Osteoblast (primary cell): ENCODE data around the gene JAGN1. TPM values are rescaled to one million over a fixed set of nuclear protein-coding genes. Genes with fewer than 3 reads are reported as not detected.

Experiments
- DNase-seq: peaks from one replicate; pipeline ENCODE4 v3.0.0; 2011; ENCODE audit warnings: low spot score, mixed read lengths; ENCODE audit not compliant: insufficient read length; ENCODE audit errors: missing footprints
- H2AFZ ChIP-seq: 2 replicates; pipeline ENCODE4 v1.6.0; 2011; ENCODE audit warnings: mild to moderate bottlenecking, low read length
- H3K27ac ChIP-seq: 2 replicates; pipeline ENCODE4 v1.5.1; 2011; ENCODE audit warnings: mild to moderate bottlenecking, low read depth, low read length, moderate library complexity
- H3K27me3 ChIP-seq: 2 replicates; pipeline ENCODE4 v1.6.0; 2012; ENCODE audit warnings: mild to moderate bottlenecking, control low read depth, inconsistent platforms, low read length, moderate library complexity; ENCODE audit not compliant: insufficient read depth
- H3K36me3 ChIP-seq: 2 replicates; pipeline ENCODE4 v1.5.1; 2011; ENCODE audit warnings: mild to moderate bottlenecking, low read length, control low read depth, moderate library complexity; ENCODE audit not compliant: insufficient read depth
- H3K4me1 ChIP-seq: 2 replicates; pipeline ENCODE4 v1.5.1; 2011; ENCODE audit warnings: mild to moderate bottlenecking, low read length, control low read depth, moderate library complexity; ENCODE audit not compliant: insufficient read depth
- H3K4me2 ChIP-seq: 2 replicates; pipeline ENCODE4 v1.6.0; 2011; ENCODE audit warnings: mild to moderate bottlenecking, low read length; ENCODE audit not compliant: insufficient read depth
- H3K4me3 ChIP-seq: fragments of 200-600 bp; sonication (generic); 3 replicates; pipeline ENCODE4 v1.5.1; 2012; ENCODE audit warnings: mild to moderate bottlenecking, low read length, inconsistent platforms; ENCODE audit not compliant: insufficient read depth
- H3K79me2 ChIP-seq: 2 replicates; pipeline ENCODE4 v1.6.0; 2012; ENCODE audit warnings: mild to moderate bottlenecking, low read length, control low read depth, inconsistent platforms; ENCODE audit not compliant: insufficient read depth
- H3K9me3 ChIP-seq: 2 replicates; pipeline ENCODE4 v1.5.1; 2011; ENCODE audit warnings: low read depth, low read length, control low read depth
- H4K20me1 ChIP-seq: 2 replicates; pipeline ENCODE4 v1.6.0; 2012; ENCODE audit warnings: mild to moderate bottlenecking, low read length, control low read depth; ENCODE audit not compliant: insufficient read depth
- total RNA-seq: library from RNA; depleted of rRNA; stranded (reverse); fragments of >200 nt; gene quantifications from 2 replicates; pipeline ENCODE4 v1.2.3, GENCODE V29; 2012
- TF ChIP-seq, protein P1 (sequence below): IDR thresholded peaks from 2 replicates; pipeline ENCODE4 v1.5.1; 2011; ENCODE audit warnings: mild to moderate bottlenecking, low read depth, low read length, moderate library complexity; ENCODE audit errors: extremely low read depth

The JAGN1 gene
- total RNA-seq, 1 donor = 26.1 TPM

DNA sequence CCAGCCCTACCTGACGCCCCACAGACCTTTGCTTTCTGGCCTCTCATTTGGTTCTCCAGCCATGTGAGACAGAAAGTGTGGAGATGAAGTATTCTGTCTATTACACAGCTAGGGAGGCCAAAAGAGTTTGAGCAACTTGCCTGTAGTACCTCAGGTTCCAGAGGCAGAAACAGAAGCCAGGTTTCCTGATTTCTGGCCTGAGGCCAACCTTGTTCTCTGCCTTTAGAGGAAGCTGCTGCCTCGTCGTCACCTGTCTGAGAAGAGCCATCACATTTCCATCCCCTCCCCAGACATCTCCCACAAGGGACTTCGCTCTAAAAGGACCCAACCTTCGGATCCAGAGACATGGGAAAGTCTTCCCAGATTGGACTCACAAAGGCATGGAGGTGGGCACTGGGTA lies 16.1 kb downstream of the JAGN1 start:
- no peaks in the 10 kb centered on the region for H3K27me3 ChIP-seq
- H3K4me2 ChIP-seq = no peak overlapping the region
- TF ChIP-seq, protein P1, sequence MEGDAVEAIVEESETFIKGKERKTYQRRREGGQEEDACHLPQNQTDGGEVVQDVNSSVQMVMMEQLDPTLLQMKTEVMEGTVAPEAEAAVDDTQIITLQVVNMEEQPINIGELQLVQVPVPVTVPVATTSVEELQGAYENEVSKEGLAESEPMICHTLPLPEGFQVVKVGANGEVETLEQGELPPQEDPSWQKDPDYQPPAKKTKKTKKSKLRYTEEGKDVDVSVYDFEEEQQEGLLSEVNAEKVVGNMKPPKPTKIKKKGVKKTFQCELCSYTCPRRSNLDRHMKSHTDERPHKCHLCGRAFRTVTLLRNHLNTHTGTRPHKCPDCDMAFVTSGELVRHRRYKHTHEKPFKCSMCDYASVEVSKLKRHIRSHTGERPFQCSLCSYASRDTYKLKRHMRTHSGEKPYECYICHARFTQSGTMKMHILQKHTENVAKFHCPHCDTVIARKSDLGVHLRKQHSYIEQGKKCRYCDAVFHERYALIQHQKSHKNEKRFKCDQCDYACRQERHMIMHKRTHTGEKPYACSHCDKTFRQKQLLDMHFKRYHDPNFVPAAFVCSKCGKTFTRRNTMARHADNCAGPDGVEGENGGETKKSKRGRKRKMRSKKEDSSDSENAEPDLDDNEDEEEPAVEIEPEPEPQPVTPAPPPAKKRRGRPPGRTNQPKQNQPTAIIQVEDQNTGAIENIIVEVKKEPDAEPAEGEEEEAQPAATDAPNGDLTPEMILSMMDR = no peak
- H4K20me1 ChIP-seq = no peaks in the 10 kb centered on the region
- H3K36me3 ChIP-seq = no peaks in the 10 kb centered on the region
- H3K27ac ChIP-seq = no peak overlapping the region
- no peak overlapping the region for H2AFZ ChIP-seq
- H3K4me3 ChIP-seq = no peak overlapping the region
- peaks cover 19% of the 10 kb centered on the region for H3K4me1 ChIP-seq
- DNase-seq = no peak
- no peaks in the 10 kb centered on the region for H3K9me3 ChIP-seq
- no peaks in the 10 kb centered on the region for H3K79me2 ChIP-seq

DNA sequence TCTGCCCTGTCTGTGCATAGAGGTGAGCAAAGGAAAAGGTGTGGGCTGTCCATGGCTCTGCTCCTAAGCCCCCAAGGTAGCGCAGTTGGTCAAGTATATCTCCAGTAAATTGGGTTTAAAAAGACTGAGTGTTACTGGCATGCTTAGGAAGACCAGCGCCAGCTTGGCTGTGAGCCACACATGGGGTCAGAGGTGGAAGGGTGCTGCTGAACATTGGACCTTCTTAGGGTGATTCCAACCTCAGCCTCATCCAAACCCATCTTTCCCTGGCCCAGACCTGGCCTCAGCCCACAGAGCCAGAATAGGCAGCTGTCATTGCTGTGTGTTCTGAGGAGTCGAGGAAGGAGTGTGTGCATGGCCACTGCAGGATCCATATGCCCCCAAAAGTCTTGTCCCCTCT lies 17.9 kb downstream of the JAGN1 start:
- Histone ChIP-seq H3K4me2 (no peak overlapping the region), H3K36me3 (no peaks in the 10 kb centered on the region), H3K4me1 (peaks cover 16% of the 10 kb centered on the region), H3K4me3 (no peak overlapping the region), H4K20me1 (peaks cover 2% of the 10 kb centered on the region), H2AFZ (no peak overlapping the region), H3K79me2 (no peaks in the 10 kb centered on the region), H3K27me3 (no peaks in the 10 kb centered on the region), H3K27ac (no peak overlapping the region), H3K9me3 (no peaks in the 10 kb centered on the region)
- TF ChIP-seq, protein P1 = no peak
- no peak for DNase-seq

DNA sequence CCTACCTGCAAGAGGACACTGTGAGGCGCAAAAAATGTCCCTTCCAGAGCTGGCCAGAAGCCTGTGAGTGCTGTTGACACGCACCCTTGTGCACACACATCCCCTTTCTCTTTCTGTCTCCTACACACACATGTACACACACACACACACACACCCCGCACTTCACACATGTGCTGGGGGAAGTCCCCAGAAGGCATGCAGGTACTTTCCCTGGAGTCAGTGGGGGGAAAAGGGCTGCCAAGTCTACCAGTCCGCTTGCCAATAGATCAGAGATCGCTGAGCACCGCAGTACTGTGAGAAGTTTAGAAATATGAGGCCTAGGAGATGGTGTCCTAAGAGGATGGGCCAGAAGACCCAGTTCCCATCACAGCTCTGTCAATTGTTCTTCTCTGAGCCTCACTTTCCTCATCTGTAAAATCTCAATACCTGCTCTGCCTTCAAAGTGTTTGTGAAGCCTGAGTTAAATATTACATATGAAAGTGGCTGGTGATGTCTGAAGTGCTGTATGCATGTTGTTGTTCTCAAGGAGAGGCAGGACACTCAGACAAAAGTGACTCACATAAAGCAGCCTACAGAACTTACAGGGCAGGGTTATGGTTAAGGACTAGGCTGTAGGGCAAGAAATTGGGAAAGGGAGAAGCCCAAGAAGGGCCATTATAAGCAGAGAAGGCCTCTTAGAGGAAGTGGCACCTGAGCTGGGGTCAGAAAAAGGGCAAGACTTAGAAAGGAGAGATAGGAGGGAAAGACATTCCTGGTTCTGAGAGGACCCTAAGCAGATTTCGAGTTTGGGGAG lies 19.0 kb downstream of the JAGN1 start:
- DNase-seq = no peak
- TF ChIP-seq, protein P1 = no peak

DNA sequence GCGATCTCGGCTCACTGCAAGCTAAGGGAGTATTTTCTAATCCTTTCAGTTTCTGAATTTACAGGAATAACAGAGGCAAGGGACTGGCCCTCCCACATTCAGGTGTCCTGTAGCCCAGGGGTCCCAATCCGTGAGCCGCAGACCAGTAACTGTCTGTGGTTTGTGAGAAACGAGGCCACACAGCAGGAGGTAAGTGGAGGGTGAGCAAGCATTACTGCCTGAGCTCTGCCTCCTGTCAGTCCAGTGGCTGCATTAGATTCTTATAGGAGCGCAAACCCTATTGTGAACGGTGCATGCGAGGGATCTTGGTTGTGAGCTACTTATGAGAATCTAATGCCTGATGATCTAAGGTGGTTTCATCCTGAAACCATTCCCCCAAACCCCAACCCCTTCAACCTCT lies 21.5 kb downstream of the JAGN1 start:
- Histone ChIP-seq H3K4me1 (peaks cover 36% of the 10 kb centered on the region), H3K27me3 (no peaks in the 10 kb centered on the region), H3K9me3 (no peaks in the 10 kb centered on the region), H2AFZ (no peak overlapping the region), H3K4me2 (no peak overlapping the region), H3K36me3 (no peaks in the 10 kb centered on the region), H3K27ac (no peak overlapping the region), H3K79me2 (no peaks in the 10 kb centered on the region), H3K4me3 (no peak overlapping the region), H4K20me1 (peaks cover 2% of the 10 kb centered on the region)
- TF ChIP-seq, protein P1 = no peak
- no peak for DNase-seq

More for the DNA sequence above, 19.0 kb downstream of the JAGN1 start:
- H3K4me1 ChIP-seq = peaks cover 19% of the 10 kb centered on the region
- peaks cover 2% of the 10 kb centered on the region for H4K20me1 ChIP-seq
- no peak overlapping the region for H3K4me3 ChIP-seq
- no peaks in the 10 kb centered on the region for H3K27me3 ChIP-seq
- H3K79me2 ChIP-seq = no peaks in the 10 kb centered on the region
- H3K9me3 ChIP-seq = no peaks in the 10 kb centered on the region
- no peak overlapping the region for H3K4me2 ChIP-seq
- no peak overlapping the region for H3K27ac ChIP-seq
- H2AFZ ChIP-seq = no peak overlapping the region
- no peaks in the 10 kb centered on the region for H3K36me3 ChIP-seq
